ENCODE measurements around the gene LCLAT1. TPM values are rescaled to one million over a fixed set of nuclear protein-coding genes. Genes with fewer than 3 reads are reported as not detected.

The LCLAT1 gene
- total RNA-seq, 1 experiment from 2014 or later, result 32.9 TPM

DNA sequence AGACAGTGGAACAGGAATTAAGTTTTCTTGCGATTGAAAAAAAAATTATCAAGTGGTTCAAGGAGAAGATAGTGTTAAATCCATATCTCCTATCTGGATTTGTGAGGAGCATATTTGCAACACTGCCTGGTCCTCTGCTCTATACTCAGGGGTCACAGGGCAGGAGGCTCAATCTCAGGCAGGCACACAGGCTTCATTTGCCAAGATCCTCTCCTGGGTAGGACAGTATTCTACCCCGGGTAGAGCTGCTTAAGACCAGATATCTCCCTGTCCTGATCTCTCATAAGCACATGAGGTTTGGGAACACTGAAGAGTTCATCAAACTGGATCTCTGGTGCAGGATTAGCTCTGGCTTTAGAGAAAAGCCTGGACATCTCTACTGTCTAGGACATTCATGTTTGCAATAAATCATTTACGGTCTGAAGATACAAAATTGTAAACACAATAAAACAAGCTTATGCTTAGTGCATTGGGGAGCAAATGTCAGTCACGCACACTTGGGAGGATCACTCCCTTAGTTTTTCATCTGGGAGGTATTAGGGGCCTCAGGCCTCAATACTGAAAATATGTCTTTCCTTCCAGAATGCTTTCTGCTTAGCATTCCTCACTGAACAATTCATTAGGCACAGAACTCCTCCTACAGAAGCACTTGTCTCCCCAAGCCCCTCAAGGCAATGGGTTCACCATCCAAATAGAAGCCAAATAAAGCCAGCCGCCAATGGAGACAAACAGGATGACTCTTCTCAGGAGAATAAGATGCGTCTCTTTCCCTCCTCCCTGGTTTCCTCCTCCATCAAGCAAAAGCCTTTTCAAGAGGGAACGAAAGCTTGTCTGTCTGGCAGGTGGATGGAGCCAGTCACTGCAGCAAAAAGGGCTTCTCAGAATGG, 34.1 kb upstream of the LCLAT1 start:
- Histone ChIP-seq H4K20me1 (ENCODE audit: control insufficient read depth, insufficient read depth, insufficient read length) (no peaks in the 10 kb centered on the region), H3K14ac (ENCODE audit: insufficient read depth, low read length) (no peak overlapping the region), H3K4me1 (ENCODE audit: insufficient read depth, low read length) (peaks cover 1% of the 10 kb centered on the region; the same call in 1 of the 2 replicates), H2AFZ (ENCODE audit: low read length) (no peak overlapping the region), H2BK15ac (ENCODE audit: low read depth, low read length) (no peak overlapping the region), H2BK12ac (ENCODE audit: insufficient read length, low read depth, low read length) (no peak overlapping the region), H3K4me2 (ENCODE audit: insufficient read depth, insufficient read length, low read length) (no peak overlapping the region), H4K5ac (ENCODE audit: insufficient read length, low read depth, low read length) (no peak overlapping the region), H3K23ac (ENCODE audit: insufficient read length, low read depth, low read length) (no peak overlapping the region), H3K79me1 (ENCODE audit: insufficient read depth, low read depth, low read length, poor library complexity, severe bottlenecking) (no peaks in the 10 kb centered on the region), H2BK5ac (ENCODE audit: insufficient read length, low read length) (no peak overlapping the region), H4K91ac (ENCODE audit: insufficient read length, low read depth, low read length) (no peak overlapping the region), H3K9me3 (ENCODE audit: control insufficient read depth, low read depth, low read length) (no peaks in the 10 kb centered on the region), H3K18ac (ENCODE audit: insufficient read length, low read depth, low read length) (no peak overlapping the region), H3K56ac (ENCODE audit: insufficient read length, low read depth, low read length) (no peak overlapping the region), H2AK5ac (ENCODE audit: insufficient read length, low read length) (no peak overlapping the region), H3T11ph (ENCODE audit: low read length) (no peak overlapping the region), H3K27me3 (ENCODE audit: insufficient read depth, low read length) (no peaks in the 10 kb centered on the region), H4K8ac (replicated peaks; ENCODE audit: insufficient read length, low read depth, low read length) (no peak overlapping the region), H2BK20ac (ENCODE audit: low read depth, low read length, poor library complexity, severe bottlenecking) (no peak overlapping the region), H3K79me2 (ENCODE audit: insufficient read depth, low read length) (no peaks in the 10 kb centered on the region), H3K4ac (ENCODE audit: low read depth, low read length) (no peak overlapping the region), H3K9ac (ENCODE audit: extremely low read depth, insufficient read length, low read length) (no peak overlapping the region), H3K27ac (ENCODE audit: insufficient read length, low read depth, low read length) (no peak overlapping the region), H3K23me2 (ENCODE audit: insufficient read length, low read depth, low read length, poor library complexity, severe bottlenecking) (no peaks in the 10 kb centered on the region), H2BK120ac (ENCODE audit: low read depth, low read length, poor library complexity, severe bottlenecking) (no peak overlapping the region)
- H3K27ac Mint-ChIP-seq, result no peak overlapping the region; a peak in 1 of 7 replicates
- no peaks in the 10 kb centered on the region for H3K9me3 Mint-ChIP-seq
- TF ChIP-seq, protein P1, sequence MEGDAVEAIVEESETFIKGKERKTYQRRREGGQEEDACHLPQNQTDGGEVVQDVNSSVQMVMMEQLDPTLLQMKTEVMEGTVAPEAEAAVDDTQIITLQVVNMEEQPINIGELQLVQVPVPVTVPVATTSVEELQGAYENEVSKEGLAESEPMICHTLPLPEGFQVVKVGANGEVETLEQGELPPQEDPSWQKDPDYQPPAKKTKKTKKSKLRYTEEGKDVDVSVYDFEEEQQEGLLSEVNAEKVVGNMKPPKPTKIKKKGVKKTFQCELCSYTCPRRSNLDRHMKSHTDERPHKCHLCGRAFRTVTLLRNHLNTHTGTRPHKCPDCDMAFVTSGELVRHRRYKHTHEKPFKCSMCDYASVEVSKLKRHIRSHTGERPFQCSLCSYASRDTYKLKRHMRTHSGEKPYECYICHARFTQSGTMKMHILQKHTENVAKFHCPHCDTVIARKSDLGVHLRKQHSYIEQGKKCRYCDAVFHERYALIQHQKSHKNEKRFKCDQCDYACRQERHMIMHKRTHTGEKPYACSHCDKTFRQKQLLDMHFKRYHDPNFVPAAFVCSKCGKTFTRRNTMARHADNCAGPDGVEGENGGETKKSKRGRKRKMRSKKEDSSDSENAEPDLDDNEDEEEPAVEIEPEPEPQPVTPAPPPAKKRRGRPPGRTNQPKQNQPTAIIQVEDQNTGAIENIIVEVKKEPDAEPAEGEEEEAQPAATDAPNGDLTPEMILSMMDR (conservative IDR thresholded peaks at IDR 0.05), result no peak
- DNase-seq, result no peak
- H3K27me3 Mint-ChIP-seq (ENCODE audit: low read depth), result peaks cover 5% of the 10 kb centered on the region
- WGBS (ENCODE audit: extremely low coverage, insufficient read length, low lambda C conversion rate), result no CpG with 5 or more reads among the region's 7 CpGs
- no peak overlapping the region for H3K4me3 Mint-ChIP-seq
- peaks cover 20 to 22% of the 10 kb centered on the region in 2 experiments for H3K4me1 Mint-ChIP-seq
- H3K36me3 Mint-ChIP-seq (ENCODE audit: insufficient read depth in 1 of 3, low read depth in 3 of 3), result peaks cover 0 to 2% (median 0%) of the 10 kb centered on the region in 3 experiments; a peak in 1 of 7 replicates

Measured in H9 (cell line).